GM12891 (cell line): ENCODE measurements around the gene PPFIBP1.

Experiments
- PAX5 ChIP-seq: IDR thresholded peaks from 2 replicates; pipeline ENCODE4 v1.6.1; 2011; ENCODE audit warnings: low read length, moderate library complexity, mild to moderate bottlenecking; ENCODE audit not compliant: insufficient read depth, severe bottlenecking
- POLR2A ChIP-seq: IDR thresholded peaks from 2 replicates; pipeline ENCODE4 v1.6.1; 2011; ENCODE audit warnings: low read depth, low read length, control low read depth

- TF ChIP-seq POLR2A (no peak), PAX5 (no peak)
Observed at GRCh38 chr12:27505761-27506160, 18.2 kb upstream of the PPFIBP1 start.
